ENCODE measurements around the gene LDHB. TPM values are rescaled to one million over a fixed set of nuclear protein-coding genes. Genes with fewer than 3 reads are reported as not detected.
"Not testable (repeated sequence)": the region's sequence is repeated elsewhere in the genome, so short reads cannot be mapped to it uniquely, and the experiment has no call there.

LDHB gene
- total RNA-seq, 1 donor from 2014 or later: 183 TPM

GRCh38 chr12:21650997-21651396, 6.6 kb downstream of the LDHB start:
- H3K4me1 ChIP-seq: peaks cover 31% of the 10 kb centered on the region
- no peaks in the 10 kb centered on the region for H3K27me3 ChIP-seq
- H3K9me3 ChIP-seq: no peaks in the 10 kb centered on the region
- no peak for DNase-seq (ENCODE audit: extremely low spot score in 2 of 2)
- H3K4me3 ChIP-seq: no peak overlapping the region
- no peak overlapping the region for H3K27ac ChIP-seq
- no peak for TF ChIP-seq CTCF (IDR thresholded peaks at IDR 0.05)
- TF ChIP-seq POLR2A (IDR thresholded peaks at IDR 0.05): no peak
- TF ChIP-seq POLR2AphosphoS5 (IDR thresholded peaks at IDR 0.05; ENCODE audit: insufficient read depth in 1 of 2, low read depth in 1 of 2): no peak
- peaks cover 4 to 37% of the 10 kb centered on the region in 2 donors for H3K36me3 ChIP-seq
- intact Hi-C loops (cut with DNase I): no loop called here

- Histone ChIP-seq H3K27ac (no peak overlapping the region), H3K36me3 (peaks cover 7 to 44% of the 10 kb centered on the region in 2 donors), H3K27me3 (no peaks in the 10 kb centered on the region), H3K9me3 (no peaks in the 10 kb centered on the region), H3K4me1 (peaks cover 16% of the 10 kb centered on the region), H3K4me3 (no peak overlapping the region)
- TF ChIP-seq POLR2AphosphoS5 (IDR thresholded peaks at IDR 0.05; ENCODE audit: insufficient read depth in 1 of 2, low read depth in 1 of 2) (no peak), POLR2A (IDR thresholded peaks at IDR 0.05) (no peak), CTCF (IDR thresholded peaks at IDR 0.05) (no peak)
- intact Hi-C loops (cut with DNase I): no loop called here
- no peak for DNase-seq (ENCODE audit: extremely low spot score in 2 of 2)
Observed at GRCh38 chr12:21649034-21649433, 8.6 kb downstream of the LDHB start.

- no peak for TF ChIP-seq POLR2A (IDR thresholded peaks at IDR 0.05)
- no peak for TF ChIP-seq CTCF (IDR thresholded peaks at IDR 0.05)
- no peak for TF ChIP-seq POLR2AphosphoS5 (IDR thresholded peaks at IDR 0.05; ENCODE audit: insufficient read depth in 1 of 2, low read depth in 1 of 2)
- H3K4me1 ChIP-seq: peaks cover 16% of the 10 kb centered on the region
- peaks cover 7 to 46% of the 10 kb centered on the region in 2 donors for H3K36me3 ChIP-seq
- H3K9me3 ChIP-seq: no peaks in the 10 kb centered on the region
- intact Hi-C loops (cut with DNase I): no loop called here
- no peak for DNase-seq (ENCODE audit: extremely low spot score in 2 of 2)
- H3K27ac ChIP-seq: no peak overlapping the region
- no peak overlapping the region for H3K4me3 ChIP-seq
- no peaks in the 10 kb centered on the region for H3K27me3 ChIP-seq
Observed at GRCh38 chr12:21648378-21648777, 9.3 kb downstream of the LDHB start.

GRCh38 chr12:21647179-21647578, 10.5 kb downstream of the LDHB start:
- no peak overlapping the region for H3K27ac ChIP-seq
- H3K36me3 ChIP-seq: peaks cover 7 to 50% of the 10 kb centered on the region in 2 donors
- no peak for DNase-seq (ENCODE audit: extremely low spot score in 2 of 2)
- intact Hi-C loops (cut with DNase I): no loop called here
- H3K9me3 ChIP-seq: no peaks in the 10 kb centered on the region
- H3K4me3 ChIP-seq: no peak overlapping the region
- peaks cover 16% of the 10 kb centered on the region for H3K4me1 ChIP-seq
- no peak for TF ChIP-seq CTCF (IDR thresholded peaks at IDR 0.05)
- no peak for TF ChIP-seq POLR2A (IDR thresholded peaks at IDR 0.05)
- no peak for TF ChIP-seq POLR2AphosphoS5 (IDR thresholded peaks at IDR 0.05; ENCODE audit: insufficient read depth in 1 of 2, low read depth in 1 of 2)
- no peaks in the 10 kb centered on the region for H3K27me3 ChIP-seq

GRCh38 chr12:21645041-21645500, 12.6 kb downstream of the LDHB start:
- H3K4me1 ChIP-seq; H3K9me3 ChIP-seq; H3K4me3 ChIP-seq; H3K27ac ChIP-seq; DNase-seq (ENCODE audit: extremely low spot score in 2 of 2); intact Hi-C loops (cut with DNase I); H3K27me3 ChIP-seq: not testable (repeated sequence)
- H3K36me3 ChIP-seq: peaks cover 7 to 59% of the 10 kb centered on the region in 2 donors
